HG03095 (cell line): ENCODE results near the gene BCKDHB.
"Not testable (repeated sequence)": the region's sequence is repeated elsewhere in the genome, so short reads cannot be mapped to it uniquely, and the experiment has no call there.

Source experiments
- ATAC-seq: cut with Tn5 transposase; IDR thresholded peaks from one replicate; pipeline ENCODE4 v1.9.1; 2021; ENCODE audit warnings: moderate library complexity; ENCODE audit not compliant: unreplicated experiment

Gene BCKDHB

DNA sequence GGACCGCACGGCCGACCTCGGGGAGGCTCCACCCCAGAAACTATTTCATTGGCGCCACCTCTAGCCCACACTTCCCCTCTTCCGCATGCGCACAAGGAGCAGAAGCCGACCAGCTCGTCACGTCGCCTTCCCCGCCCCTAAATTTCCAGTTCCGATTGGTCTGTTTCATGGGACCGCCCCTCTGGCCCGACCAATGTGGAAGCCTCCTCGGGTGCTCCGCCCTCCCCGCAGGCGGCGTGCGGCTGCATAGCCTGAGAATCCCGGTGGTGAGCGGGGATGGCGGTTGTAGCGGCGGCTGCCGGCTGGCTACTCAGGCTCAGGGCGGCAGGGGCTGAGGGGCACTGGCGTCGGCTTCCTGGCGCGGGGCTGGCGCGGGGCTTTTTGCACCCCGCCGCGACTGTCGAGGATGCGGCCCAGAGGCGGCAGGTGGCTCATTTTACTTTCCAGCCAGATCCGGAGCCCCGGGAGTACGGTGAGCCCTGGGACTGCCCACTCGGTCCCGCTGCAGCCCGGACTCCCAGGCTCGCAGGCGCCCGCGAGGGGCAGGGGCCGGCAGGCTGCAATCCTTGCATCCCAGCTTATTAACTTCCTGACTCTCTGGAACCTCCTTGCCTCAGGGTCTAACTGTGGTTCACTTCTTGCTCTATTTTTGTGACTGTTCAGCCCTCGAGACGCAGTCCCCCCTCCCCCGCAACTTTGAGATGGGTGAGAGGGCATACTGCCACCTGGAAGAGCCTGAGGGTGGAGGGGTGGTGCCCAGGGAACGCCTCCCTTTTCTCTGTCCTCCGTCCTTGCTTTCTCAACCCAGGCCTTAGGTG lies at the start of gene BCKDHB:
BCKDHB (plus strand) TSS at position 254 of the 818 bp plus-strand sequence; CDS start at position 277, 23 bp downstream.
- peak; percentile 99 for ATAC-seq

DNA sequence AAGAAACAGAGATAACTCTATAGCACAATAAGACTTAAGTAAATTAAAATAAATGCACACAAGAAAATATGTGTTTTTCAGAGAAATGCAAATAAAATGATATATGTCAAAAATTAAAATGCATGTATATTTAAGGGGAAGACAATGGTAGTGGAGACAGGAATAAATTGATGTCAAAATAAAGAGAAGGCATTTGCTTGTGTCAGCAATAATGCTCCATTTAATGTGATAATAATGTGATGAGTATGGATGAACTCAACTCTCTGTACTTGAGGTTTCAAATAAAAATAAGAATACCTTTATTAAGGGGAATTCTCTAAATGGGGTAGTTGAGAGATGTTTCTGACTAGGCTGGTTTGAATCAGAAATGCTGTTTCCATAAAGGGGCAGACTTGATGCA lies 45.7 kb upstream of the BCKDHB start:
- no peak for ATAC-seq

DNA sequence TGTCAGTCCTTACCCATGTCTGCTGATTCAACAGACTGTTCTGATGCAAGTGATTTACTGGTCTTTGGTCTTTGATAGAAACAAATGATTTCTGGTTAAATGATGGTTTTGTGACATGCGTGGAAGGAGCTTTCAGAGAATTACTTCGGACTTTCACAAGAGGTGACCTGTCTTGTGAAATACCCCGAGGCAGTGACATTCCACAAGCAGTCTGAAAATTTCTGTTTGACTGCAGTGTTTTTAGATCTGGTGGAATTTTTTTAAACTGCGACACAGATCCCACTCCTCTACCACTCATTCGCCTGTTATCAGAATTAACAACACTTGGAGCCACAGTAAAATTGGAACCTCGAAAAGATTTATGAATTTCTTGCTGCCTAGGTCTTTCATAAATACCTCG lies 38.3 kb upstream of the BCKDHB start:
- not testable (repeated sequence) for ATAC-seq

DNA sequence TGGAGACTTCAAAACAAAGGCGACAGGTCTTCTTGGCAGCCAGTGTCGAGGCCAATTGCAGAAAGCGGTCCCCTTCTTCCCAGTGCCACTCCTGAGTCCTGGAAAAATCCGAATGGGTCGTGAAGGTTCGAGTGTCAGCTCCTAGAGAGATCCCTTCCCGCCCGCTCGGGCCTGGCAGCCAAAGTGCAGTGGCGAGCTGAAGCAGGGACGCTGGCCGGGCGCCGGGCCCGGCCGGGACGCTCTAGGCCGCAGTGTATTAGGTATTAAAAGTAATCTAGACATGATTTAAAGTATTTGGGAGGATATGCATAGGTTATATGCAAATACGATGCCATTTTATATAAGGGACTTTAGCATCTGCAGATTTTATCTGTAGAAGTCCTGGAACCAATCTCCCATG lies 36.0 kb upstream of the BCKDHB start:
- ATAC-seq, result not testable (repeated sequence)

DNA sequence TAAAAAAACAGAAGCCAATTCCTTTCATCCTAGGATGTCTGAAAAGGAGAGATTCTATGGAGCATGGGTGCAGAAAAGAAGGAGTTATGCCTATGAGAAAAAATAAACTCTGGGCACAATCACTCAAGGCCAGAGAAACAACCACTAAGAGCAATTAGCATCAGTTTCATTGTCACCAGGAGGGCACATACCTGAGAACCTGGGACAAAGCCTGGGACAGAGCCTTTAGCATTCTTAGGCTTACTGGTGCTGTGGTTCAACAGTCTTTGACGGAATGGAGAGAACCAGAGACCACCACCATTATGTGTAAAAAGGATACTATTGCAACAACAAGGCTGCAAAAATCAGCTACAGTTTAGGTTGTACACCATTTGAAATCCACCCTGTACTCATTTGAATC lies 29.4 kb upstream of the BCKDHB start:
- no peak for ATAC-seq

DNA sequence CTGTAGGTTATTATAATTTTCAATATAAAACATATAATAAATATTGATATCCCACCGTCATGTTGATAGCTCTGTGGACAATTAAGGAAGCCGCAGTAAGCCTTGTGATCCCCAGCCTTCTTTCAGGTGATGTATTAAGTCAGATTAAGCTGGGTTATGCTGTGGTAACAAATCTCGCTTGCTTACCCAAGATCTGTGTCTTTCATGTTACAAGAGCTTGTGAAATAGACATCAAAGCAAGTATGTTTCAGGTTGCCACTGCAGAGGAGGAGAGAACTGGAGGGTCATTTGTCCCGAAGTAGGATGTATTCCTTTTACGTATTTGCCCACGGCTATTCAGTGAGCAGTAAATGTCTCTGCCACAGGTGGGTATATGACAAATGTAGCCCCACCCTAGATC lies 17.8 kb upstream of the BCKDHB start:
- ATAC-seq, result no peak

DNA sequence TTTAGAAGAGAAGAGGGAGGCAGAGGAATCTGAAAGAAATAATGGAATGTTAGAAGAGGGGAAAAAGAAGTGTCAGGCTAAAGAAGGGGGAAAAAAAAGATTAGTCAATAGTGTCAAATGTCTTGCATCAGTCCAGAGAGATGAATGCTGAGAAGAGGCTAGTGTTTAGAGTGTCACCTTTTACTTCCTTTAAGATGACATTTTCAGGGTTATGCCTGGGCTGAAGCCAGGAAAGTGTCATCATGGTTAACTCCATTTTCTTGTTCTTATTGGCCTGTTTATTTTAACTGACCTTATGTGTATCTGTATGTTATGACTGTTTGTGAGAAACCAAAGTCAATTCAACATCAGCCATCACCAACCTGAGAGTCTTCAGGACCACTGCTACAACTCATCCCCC lies 15.0 kb upstream of the BCKDHB start:
- no peak for ATAC-seq

DNA sequence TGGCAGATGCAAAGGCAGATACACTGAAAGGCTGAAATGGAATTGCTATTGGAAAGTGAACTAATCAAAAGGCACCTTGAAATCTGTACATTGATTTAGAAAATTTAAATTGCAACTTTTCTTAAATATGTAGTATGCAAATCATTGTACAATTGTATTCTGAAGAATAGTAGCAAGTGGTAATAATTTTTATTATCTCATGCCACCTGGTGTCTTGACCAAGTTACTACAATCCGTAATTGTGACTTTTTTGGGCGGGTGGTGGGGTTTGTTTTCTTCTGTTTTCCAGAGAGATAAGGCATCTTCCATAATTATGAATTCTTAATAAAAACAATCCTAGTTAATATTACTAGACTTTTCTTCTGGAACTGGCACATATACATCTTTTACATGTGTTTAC lies 12.5 kb upstream of the BCKDHB start:
- peak; percentile 50 for ATAC-seq

DNA sequence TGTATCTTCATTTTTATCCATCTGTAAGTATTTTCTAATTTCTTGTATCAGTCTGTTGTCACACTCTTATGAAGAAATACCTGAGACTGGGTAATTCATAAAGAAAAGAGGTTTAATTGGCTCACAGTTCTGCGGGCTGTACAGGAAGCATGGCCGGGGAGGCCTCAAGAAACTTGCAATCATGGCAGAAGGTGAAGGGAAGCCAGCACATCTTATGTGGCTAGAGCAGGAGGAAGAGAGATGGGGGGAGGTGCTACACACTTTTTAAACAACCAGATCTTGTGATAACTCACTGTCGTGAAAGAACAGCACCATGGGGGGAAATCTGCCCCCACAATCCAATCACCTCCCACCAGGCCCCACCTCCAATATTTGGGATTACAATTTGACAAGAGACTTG lies 10.9 kb upstream of the BCKDHB start:
- no peak for ATAC-seq

DNA sequence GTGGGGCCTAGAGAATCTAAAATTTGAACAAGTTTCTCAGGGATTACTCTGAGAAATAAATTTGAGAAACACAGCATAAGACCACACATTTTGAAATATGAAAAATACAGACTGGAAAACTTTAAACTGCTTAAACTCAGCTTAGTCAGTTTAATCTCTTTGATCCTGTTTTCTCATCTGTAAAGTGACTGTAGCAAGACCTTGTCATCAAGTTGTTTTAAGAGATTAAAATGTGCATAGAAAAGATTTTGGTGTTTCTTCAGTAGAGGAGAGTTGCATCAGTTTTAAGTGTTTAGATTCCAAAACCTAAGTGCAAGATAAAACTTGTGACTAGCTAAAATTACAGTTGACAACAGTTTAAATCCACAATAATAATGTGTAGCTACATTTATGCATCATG lies 8.1 kb upstream of the BCKDHB start:
- ATAC-seq, result no peak

DNA sequence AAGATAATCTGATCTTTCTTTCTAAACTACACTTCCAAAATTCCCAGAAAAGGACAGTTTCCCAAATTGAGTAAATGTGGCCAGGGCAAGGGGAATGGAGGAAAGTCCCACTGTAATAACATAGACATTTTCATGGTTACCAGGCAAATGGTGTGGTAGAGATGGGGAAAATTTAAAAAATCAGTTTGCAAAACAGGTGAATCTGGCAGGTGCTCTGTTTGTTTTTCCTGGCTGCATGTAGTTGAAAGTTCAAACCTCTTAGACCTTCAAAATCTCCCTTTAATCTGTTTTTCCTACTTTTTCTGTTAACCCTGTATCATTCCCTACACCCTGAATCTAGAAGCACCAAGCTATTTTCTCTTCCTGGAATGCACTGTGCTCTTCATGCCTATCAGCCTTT lies 2.0 kb upstream of the BCKDHB start:
- no peak for ATAC-seq

DNA sequence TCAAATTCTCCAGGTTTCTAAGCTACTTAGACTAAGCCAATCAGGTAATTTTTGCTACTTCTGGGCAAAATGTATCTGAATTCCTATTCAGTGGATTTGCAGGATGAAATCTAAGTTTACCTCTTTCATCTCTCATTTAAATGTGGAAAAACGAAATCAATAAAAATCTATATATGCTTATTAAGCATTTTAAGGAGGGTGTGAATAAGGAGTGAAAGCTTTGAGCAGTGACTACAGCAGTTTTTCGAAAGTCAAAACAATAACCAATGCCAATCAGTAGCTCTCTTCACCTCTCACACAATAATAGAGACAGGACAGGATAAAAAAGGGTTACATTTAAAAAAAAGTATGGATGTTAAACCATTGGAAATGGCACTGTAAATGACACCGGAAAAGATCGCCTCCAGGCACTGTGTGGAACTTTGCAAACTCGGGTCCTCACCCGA lies 476 bp upstream of the BCKDHB start:
- peak; percentile 5 for ATAC-seq

DNA sequence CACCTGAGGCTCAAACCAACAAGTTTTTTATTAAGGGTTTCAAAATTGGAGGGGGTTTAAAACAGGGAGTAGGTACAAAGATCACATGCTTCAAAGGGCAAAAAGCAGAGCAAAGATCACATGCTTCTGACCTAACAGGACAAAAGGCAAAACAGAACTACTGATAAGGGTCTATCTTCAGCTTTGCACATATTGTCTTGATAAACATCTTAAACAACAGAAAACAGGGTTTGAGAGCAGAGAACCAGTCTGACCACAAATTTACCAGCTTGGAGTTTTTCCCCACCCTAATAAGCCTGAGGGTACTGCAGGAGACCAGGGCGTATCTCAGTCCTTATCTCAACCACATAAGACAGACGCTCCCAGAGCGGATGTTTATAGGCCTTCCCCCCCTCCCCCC lies 16.1 kb downstream of the BCKDHB start:
- ATAC-seq, result not testable (repeated sequence)

DNA sequence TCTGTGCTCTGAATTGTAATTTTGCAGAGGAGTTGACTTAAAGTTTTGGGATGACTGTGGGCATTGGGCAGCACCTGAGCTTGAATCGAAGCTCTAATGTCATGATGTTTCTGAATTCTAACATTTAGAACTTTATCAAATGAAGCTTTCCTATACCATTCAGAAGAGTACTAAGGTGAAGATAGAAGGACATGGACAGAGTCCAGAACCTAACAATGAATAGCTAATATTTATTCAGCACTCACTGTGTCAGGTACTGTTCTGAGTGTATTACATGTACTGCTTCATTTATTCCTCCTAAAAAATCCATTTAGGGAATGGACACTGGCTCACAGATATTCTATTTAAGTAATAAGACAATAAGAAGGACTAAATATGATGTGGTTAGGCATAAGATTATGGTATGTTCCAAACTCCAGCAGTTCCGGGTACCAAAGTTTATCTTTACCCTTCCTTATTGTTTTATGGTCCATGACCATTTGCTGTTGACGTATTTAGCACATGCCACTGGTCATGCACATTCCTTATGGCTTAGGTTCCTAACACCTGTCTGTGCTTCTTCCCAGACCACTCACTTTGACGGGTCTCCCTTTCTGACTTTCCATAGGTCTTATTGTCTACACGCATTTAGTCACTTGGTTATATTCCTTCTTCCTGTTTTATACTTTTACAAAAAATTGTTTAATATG lies 20.3 kb downstream of the BCKDHB start:
- no peak for ATAC-seq

DNA sequence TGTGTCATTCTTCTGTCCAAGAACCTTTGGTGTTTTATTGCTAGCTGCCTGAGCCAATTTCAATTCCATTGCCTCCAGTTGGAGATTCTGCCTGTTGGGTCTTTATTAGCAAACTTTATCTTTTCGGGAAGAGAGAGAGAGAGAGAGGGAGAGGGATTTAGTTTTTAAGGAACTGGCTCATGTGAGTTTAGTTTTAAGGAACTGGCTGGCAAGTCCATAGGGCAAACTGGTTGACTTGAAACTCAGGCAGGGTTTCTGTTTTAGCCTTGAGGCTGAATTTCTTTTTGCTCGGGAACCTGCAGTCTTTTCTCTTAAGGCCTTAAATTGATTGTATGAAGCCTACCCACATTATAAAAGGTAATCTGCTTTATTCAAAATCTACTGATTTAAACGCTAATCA lies 23.0 kb downstream of the BCKDHB start:
- ATAC-seq, result no peak

DNA sequence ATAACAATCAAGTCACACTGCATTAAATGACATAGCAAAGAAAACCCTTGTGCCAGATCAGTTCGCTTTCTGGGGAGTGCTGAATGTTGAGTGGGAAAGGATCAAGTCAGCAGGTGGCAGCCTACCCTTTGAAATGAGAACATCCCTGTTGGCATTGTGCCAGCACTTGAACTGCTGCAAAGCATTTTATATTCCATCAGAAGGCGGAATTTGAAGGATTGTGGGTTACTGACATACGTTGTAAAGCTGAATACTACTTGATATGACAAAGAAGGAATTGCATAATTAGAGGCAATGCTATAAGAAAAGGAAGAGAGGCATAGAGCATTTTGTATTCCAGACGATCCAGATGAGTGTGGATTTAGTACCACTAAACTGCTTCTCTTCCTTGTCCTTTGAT lies 26.5 kb downstream of the BCKDHB start:
- no peak for ATAC-seq

DNA sequence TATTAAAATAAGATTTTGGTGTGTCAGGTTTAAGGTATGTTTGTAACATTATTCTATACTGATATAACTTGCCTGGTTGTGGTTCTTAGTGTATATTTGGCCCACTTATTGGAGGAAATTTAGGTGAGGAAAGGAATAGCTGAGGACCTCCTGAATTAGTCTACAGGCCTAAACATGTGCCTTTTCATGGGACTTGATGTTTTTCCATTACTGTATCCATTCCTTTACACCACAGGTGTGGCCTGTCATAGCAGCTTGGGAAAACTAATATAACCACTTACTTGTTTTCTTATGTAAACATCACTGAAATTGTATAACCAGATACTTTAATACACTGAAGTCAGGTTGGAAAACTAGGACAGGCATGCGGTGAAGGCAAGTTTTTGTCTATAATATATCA lies 27.6 kb downstream of the BCKDHB start:
- ATAC-seq, result no peak

DNA sequence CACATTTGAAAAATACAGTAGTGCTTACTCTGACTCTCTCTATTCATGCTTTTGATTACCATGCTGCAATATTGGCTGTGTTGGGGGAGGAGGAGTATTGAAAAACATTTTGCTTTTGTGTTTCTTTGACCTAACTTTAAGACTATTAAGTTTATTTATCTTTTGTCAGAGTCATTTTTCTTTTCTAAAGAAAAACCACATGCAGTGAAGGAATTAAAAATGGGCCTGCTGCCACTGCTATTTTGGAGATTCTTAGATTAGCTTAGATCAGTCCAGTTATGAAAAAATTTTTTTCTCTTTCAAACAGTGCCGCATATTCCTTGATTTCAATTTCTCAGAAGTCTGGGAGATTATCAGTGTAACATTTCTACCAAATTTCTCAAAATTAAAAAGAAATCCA lies 36.1 kb downstream of the BCKDHB start:
- ATAC-seq, result no peak

DNA sequence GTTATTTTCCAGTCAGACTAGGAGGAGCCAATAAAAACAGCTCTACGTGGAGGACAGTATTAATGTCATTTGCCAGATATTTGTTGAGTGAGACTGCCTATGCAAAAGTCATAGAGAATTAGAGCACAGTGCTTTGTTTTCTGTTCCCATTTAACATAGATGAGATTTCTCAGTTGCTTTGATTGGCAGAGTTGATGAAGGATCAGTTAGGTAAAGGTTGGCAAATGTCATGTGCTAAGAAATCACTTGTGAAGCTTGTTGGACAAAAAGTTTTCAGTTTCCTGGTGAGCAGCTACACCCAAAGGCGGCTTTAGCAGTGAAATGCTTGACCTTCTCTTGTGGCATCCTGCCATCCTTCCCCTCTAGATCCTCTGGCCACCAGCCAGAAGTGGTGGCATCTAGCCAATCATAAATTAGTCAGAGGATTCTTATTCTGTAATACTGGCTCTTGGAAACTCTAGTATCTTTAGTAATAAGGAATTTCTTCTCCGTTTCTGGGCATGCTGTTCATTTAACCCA lies 37.0 kb downstream of the BCKDHB start:
- ATAC-seq, result no peak

DNA sequence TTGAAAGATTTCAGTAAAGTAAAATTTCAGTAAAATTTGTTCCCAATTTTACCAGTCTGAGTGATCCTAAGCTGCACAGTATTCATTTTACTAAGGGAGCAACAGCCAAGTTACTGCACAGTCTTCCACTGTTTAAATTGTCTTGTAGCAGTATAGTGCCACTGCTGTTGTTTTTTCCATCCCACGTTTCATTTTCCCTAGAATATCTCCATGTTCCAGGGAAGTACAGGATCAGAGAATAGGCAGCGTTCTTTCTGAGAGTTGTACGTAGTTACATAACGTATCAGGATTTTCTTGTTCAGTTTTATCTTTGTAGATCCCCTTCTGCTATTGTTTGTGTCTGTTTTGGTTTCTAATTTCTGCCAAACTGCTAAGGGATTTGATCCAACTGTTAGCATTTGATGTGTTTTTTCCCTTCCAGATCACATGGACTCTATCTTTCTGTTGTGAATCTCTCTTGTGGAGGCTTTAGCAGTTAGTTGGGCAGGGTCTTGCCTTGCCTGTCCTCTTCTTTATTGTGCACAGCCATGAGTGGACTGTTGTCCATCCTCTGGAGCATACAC lies 38.4 kb downstream of the BCKDHB start:
- no peak for ATAC-seq

DNA sequence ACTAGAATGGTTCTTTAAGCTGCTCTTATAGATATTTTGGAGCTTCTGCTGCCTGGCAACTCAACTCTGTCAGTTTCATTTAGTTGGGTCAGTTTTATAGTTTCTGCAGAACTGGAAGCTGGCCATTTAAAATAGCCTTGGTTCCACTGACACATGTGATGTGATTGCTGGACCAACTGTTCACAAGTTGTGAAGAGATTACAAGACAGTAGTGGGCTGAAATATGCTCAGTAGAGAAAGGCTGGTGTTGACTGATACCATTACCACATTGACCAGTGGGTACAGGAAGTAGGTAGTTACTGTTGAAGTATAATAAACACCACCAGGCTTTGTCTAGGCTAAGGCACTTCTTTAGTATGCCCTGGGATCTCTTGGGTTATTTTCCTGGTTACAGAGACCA lies 39.0 kb downstream of the BCKDHB start:
- ATAC-seq, result no peak

DNA sequence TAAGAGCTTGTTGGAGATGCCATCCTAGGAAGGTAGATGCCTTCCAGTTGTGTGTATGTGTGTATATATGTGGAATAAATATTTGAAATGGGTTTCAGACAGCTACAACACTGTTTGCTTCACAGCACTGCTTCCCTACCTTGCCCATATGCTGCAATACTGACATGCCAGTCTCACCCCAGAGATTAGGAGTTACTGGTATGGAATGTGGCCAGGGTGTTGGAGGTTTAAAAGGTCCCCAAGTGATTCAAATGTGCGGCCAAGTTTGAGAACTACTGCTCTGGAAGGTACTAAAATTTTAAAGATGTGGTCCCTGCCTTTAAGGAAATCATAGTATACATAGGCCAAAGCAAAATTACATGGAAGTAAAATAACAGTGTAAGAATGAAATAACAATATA lies 39.5 kb downstream of the BCKDHB start:
- ATAC-seq, result no peak
